ENCODE data around the gene SLC30A10.
"Not testable (repeated sequence)": the region's sequence is repeated elsewhere in the genome, so short reads cannot be mapped to it uniquely, and the experiment has no call there.

Gene SLC30A10

DNA sequence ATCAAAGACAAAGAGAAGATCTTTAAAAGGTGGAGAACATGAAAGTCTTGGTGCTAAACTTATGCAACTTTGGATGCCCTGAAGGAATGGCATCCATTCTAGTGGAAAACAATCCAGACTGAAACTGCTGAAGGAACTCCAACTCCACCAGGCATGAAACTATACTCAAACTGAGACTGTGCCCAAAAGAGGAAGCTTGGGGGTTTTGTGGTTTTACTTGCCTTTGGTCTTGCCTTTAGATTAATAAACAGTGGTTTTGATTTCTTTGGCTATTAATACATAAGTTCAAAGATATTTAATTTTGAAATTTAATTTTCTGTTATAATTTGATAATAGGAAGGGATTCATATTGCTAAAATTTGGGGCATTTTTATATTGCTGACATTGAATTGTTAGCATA lies 17.4 kb upstream of the SLC30A10 start:
- Mint-ChIP-seq H3K36me3 (ENCODE audit: low read depth) (no peaks in the 10 kb centered on the region), H3K4me1 (ENCODE audit: low read depth) (no peaks in the 10 kb centered on the region), H3K27ac (no peak overlapping the region), H3K9me3 (no peaks in the 10 kb centered on the region), H3K4me3 (no peak overlapping the region), H3K27me3 (peaks cover 32% of the 10 kb centered on the region)
- DNase-seq: no peak

DNA sequence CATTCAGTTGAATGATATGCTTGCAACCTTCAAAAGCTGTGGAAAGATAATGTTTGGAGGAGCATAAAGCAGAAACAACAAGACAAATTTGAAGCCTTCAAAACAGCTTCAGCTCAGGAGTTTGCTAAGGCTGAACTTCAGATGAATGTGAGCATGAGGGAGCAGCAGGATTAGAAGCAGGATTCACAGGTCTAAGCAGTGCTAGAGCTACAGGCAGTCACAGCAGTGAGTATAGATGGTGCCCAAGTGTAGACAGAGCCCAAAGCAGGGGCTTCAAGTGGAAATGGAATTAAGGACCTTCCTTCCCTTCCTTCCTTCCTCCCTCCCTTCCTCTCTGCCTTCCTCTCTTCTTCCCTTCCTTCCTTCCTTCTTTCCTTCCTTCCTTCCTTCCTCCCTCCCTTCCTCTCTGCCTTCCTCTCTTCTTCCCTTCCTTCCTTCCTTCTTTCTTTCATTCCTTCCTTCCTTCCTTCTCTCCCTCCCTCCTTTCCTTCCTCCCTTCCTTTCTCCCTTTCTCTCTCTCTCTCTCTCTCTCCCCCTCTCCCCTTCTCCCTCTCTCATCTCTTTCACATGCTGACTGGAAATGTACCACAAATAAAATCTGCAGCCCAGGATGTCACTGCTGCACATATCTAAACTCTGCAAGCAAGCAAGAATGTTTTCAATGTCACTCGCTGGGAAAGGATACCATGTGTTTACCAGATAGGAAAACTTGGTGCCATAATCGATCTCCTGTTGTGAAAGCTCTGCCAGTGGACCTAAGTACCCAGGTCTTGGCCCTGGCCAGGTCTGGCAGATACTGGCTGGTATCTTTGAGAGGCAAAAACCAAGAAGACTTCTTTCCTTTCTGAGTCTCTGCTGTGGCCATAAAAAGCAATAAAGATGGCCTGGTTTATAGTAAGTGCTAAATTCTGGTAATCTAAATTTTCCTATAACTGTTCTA lies 13.1 kb upstream of the SLC30A10 start:
- no peaks in the 10 kb centered on the region for H3K36me3 Mint-ChIP-seq (ENCODE audit: low read depth)
- peaks cover 53% of the 10 kb centered on the region for H3K27me3 Mint-ChIP-seq
- H3K4me3 Mint-ChIP-seq: no peak overlapping the region
- H3K9me3 Mint-ChIP-seq: no peaks in the 10 kb centered on the region
- DNase-seq: no peak
- no peaks in the 10 kb centered on the region for H3K4me1 Mint-ChIP-seq (ENCODE audit: low read depth)
- H3K27ac Mint-ChIP-seq: no peak overlapping the region

DNA sequence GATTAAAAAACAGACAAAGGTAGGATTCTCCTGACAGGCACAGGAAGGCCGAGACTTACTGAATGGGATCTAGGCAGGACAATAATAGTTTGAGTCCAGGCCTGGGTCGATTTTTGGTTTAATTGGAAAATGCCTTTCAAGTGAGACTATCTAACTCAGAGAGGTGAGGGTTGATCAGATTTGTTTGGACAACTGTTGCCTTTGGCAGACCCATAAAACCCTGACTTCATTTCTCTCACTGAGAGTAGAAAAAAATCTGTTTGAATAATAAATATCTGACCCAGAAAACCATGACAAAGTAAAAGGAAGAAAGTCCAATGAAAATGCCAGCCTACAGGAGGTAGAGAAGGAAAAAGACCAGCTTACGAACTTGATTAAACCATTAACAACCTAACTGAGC lies 12.3 kb upstream of the SLC30A10 start:
- H3K4me1 Mint-ChIP-seq (ENCODE audit: low read depth): no peaks in the 10 kb centered on the region
- DNase-seq: no peak
- no peak overlapping the region for H3K27ac Mint-ChIP-seq
- no peaks in the 10 kb centered on the region for H3K36me3 Mint-ChIP-seq (ENCODE audit: low read depth)
- no peaks in the 10 kb centered on the region for H3K9me3 Mint-ChIP-seq
- peaks cover 52% of the 10 kb centered on the region for H3K27me3 Mint-ChIP-seq
- no peak overlapping the region for H3K4me3 Mint-ChIP-seq

DNA sequence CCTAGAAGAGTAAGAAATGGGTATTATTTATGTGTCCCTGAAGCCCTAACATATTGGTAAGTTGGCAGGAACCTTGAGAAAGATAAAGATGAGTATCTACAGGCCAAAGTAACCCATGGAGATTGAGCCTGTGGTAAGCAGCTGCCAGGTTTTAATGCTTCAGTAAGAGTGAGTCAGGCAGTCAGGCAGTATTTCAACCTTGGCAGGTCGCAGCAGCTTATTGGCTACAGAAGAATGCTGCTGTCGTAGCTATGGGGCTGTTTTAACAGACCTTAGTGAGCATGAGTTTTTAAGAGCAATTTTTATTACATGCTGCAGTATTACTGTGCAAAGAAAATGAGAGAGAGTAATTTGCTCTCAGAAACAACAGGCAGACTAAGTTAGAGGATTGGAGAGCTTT lies 10.3 kb upstream of the SLC30A10 start:
- no peaks in the 10 kb centered on the region for H3K9me3 Mint-ChIP-seq
- no peaks in the 10 kb centered on the region for H3K36me3 Mint-ChIP-seq (ENCODE audit: low read depth)
- H3K27me3 Mint-ChIP-seq: peaks cover 40% of the 10 kb centered on the region
- H3K4me3 Mint-ChIP-seq: no peak overlapping the region
- H3K4me1 Mint-ChIP-seq (ENCODE audit: low read depth): no peaks in the 10 kb centered on the region
- no peak overlapping the region for H3K27ac Mint-ChIP-seq
- no peak for DNase-seq

DNA sequence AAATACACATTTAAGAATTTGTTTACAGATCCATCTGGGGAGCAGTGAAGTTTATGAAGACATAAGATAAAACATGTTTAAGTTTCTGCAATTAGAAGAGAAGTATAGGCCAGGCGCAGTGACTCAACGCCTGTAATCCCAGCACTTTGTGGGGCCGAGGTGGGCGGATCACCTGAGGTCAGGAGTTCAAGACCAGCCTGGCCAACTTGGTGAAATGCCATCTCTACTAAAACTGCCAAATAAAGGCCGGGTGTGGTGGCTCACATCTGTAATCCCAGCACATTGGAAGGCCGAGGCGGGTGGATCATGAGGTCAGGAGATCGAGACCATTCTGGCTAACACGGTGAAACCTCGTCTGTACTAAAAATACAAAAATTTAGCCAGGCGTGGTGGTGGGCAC lies 5.4 kb upstream of the SLC30A10 start:
- DNase-seq; H3K4me3 Mint-ChIP-seq; H3K9me3 Mint-ChIP-seq; H3K36me3 Mint-ChIP-seq (ENCODE audit: low read depth); H3K27ac Mint-ChIP-seq; H3K4me1 Mint-ChIP-seq (ENCODE audit: low read depth): not testable (repeated sequence)
- peaks cover 36% of the 10 kb centered on the region for H3K27me3 Mint-ChIP-seq

DNA sequence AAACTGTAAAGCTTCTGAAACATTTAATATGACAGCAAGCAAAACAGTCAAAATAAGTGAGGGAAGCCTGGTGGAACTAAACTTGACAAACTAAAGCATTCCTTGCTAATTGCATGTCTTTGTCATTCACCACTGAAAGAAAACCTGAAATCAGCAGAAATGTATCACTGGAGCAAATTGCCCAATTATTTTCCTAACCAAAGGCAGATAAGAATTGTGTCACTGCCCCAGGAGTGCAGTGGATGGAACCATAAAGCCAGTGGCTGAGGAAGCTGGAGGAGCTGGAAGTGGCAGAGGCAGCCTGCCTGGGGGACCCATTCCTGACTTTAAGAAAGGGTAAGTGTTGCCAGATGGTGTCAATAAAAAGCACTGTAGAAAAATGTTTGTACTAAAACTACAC lies 2.7 kb upstream of the SLC30A10 start:
- Mint-ChIP-seq H3K27ac (no peak overlapping the region), H3K36me3 (ENCODE audit: low read depth) (no peaks in the 10 kb centered on the region), H3K9me3 (no peaks in the 10 kb centered on the region), H3K27me3 (peaks cover 48% of the 10 kb centered on the region), H3K4me3 (no peak overlapping the region), H3K4me1 (ENCODE audit: low read depth) (peaks cover 7% of the 10 kb centered on the region)
- no peak for DNase-seq

DNA sequence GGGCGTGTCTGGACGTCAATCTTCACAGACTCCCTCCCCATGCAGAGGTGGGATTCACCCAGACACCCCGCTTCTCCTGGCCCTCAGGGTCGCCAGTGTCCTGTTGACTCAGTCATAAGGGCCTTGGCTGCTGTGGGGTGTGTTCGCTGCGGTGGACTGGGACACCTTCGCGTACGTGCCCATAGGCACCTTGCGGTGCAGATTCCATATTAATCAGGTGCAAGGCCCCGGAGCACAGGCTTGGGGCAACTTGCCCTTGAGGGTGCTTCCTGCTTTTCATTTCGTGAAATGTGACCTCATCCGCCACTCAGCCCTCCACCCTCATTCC lies 398 bp upstream of the SLC30A10 start:
- no peak for DNase-seq

DNA sequence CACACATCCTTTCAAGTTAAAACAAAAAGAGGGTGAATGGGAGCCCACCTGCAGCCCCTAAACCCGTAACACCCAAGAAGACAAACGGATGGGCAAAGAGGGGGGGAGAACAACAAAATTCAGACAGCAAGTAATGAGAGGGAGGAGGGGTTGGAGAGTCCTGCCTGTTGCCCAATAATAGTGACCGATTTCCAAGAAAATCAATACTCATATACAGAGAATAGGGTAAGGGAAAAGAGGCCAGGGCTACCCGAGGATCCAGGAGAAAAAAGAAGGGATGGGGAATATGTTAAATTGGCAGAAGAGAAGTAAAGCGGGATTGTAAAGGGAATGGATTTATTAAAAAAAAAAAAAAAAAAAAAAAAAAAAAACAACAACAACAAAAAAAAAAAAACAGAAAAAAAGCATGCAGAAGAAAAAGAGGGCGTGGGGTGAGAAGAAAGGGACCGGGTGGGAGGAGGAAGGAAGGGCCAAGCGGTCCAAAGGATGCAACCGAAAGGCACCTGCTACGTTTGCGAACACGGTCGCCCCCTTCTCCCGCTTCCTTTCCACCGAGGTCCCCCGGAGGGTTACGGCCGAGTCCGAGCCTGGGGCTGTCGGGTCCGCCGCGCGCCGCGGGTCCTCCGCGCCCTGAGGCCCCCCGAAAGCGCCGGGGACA lies 930 bp downstream of the SLC30A10 start:
- H3K36me3 Mint-ChIP-seq (ENCODE audit: low read depth): no peaks in the 10 kb centered on the region
- H3K4me1 Mint-ChIP-seq (ENCODE audit: low read depth): peaks cover 7% of the 10 kb centered on the region
- no peaks in the 10 kb centered on the region for H3K9me3 Mint-ChIP-seq
- H3K27ac Mint-ChIP-seq: no peak overlapping the region
- peaks cover 62% of the 10 kb centered on the region for H3K27me3 Mint-ChIP-seq
- DNase-seq: no peak
- peak overlapping the region; percentile 35 for H3K4me3 Mint-ChIP-seq

More for the DNA sequence above, 398 bp upstream of the SLC30A10 start:
- H3K27me3 Mint-ChIP-seq: peaks cover 58% of the 10 kb centered on the region
- H3K9me3 Mint-ChIP-seq: no peaks in the 10 kb centered on the region
- H3K4me3 Mint-ChIP-seq: peak overlapping the region; percentile 31
- H3K36me3 Mint-ChIP-seq (ENCODE audit: low read depth): no peaks in the 10 kb centered on the region
- no peak overlapping the region for H3K27ac Mint-ChIP-seq
- H3K4me1 Mint-ChIP-seq (ENCODE audit: low read depth): peaks cover 7% of the 10 kb centered on the region

DNA sequence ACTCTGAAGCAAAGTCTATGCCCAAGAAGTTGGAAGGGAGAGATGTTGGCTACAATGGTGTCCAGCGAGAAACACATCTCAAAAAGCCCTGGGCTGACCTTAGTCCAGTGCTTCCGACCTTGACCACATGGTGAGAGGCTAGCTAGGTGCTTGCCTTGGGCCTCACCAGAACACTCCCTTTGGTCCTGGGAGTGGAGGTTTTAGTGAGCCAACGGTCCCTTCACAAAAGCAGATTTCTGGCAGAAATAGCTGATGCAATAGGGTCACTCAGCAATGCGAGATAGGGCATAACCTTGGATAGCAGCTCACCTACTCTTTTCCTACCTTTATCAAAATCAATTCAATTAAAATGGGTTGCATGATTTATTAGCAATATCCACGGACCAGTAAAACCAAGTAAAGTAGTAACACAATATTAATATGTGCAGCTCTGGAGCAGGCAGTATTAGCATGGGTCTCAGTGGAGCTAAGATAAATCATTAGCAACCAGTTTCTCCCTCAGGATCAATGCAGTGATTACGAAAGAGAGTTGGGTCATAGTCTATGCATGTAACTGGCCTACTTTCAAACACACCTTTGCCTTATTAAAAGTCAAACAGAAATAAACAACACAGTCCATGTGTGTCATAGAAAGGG lies 1.9 kb downstream of the SLC30A10 start:
- H3K27ac Mint-ChIP-seq: no peak overlapping the region
- no peaks in the 10 kb centered on the region for H3K36me3 Mint-ChIP-seq (ENCODE audit: low read depth)
- no peak overlapping the region for H3K4me3 Mint-ChIP-seq
- H3K4me1 Mint-ChIP-seq (ENCODE audit: low read depth): peaks cover 7% of the 10 kb centered on the region
- H3K9me3 Mint-ChIP-seq: no peaks in the 10 kb centered on the region
- H3K27me3 Mint-ChIP-seq: peaks cover 59% of the 10 kb centered on the region
- no peak for DNase-seq

DNA sequence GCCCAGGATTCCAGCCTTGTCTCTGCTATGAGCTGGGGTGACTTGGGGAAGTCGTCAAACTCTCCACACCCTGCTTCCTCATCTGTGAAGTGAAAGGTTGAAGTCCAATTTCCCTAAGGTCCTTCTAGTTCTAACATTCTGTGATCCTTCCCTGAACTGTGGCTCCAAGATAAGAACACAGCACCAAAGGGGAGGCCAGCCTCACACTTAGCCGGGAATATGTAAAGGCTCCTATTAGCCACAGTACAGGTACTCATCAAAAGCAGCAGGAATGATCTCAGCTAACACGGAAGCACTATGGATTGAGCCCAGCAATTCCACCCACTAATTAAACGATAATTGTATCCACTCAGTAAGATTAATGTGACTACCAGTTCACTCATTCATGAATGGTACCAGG lies 4.0 kb downstream of the SLC30A10 start:
- Mint-ChIP-seq H3K36me3 (ENCODE audit: low read depth) (no peaks in the 10 kb centered on the region), H3K9me3 (no peaks in the 10 kb centered on the region), H3K27ac (no peak overlapping the region), H3K27me3 (peaks cover 45% of the 10 kb centered on the region), H3K4me1 (ENCODE audit: low read depth) (peaks cover 7% of the 10 kb centered on the region), H3K4me3 (no peak overlapping the region)
- no peak for DNase-seq

DNA sequence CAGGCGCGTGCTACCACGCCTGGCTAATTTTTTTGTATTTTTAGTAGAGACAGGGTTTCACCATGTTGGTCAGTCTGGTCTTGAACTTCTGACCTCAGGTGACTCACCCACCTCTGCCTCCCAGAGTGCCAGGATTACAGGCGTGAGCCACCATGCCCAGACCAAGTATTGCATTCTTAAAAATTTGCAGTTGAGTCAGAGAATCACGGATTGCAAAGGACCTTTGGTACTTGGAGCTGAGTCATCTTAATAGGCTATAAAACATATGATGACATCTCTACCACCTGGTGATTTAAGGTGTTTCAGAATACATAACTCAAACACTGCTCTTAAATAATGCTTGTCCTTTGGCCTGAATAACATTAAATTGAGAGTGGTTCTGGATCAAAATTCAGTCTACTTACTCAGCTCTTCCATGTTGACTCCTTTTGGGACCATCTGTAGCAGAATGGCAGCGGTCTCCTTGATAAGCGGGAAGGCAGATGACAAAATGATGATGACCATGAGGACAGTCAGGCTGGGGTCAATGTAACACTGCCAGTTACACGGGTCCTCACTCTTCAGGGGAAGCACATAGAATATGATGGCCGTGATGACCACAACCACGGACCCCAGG lies 10.4 kb downstream of the SLC30A10 start:
- no peaks in the 10 kb centered on the region for H3K36me3 Mint-ChIP-seq (ENCODE audit: low read depth)
- H3K9me3 Mint-ChIP-seq: no peaks in the 10 kb centered on the region
- H3K4me1 Mint-ChIP-seq (ENCODE audit: low read depth): no peaks in the 10 kb centered on the region

DNA sequence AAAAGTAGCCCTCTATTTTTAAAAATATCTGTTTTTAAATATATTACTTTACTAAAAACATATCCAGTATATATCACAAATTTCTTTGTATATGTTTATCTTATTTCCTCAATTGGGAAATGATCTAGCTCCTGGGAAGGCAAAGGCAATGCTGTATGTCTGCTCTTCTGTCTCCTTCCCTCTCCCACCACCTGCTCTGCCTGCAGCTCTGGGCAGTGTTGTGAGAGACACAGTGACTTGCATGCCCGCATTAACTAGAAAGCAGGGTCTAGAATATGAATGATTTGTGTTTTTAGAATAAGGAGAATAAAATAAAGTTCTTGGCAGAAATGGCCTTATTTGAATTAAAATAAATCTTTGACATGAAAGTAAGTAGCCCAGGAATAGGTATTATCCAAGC lies 11.1 kb downstream of the SLC30A10 start:
- Mint-ChIP-seq H3K4me3 (no peak overlapping the region), H3K27ac (no peak overlapping the region), H3K4me1 (ENCODE audit: low read depth) (no peaks in the 10 kb centered on the region), H3K27me3 (peaks cover 4% of the 10 kb centered on the region), H3K36me3 (ENCODE audit: low read depth) (no peaks in the 10 kb centered on the region), H3K9me3 (no peaks in the 10 kb centered on the region)
- no peak for DNase-seq

More for the DNA sequence above, 10.4 kb downstream of the SLC30A10 start:
- Mint-ChIP-seq H3K27ac (no peak overlapping the region), H3K4me3 (no peak overlapping the region), H3K27me3 (peaks cover 9% of the 10 kb centered on the region)
- DNase-seq: no peak

DNA sequence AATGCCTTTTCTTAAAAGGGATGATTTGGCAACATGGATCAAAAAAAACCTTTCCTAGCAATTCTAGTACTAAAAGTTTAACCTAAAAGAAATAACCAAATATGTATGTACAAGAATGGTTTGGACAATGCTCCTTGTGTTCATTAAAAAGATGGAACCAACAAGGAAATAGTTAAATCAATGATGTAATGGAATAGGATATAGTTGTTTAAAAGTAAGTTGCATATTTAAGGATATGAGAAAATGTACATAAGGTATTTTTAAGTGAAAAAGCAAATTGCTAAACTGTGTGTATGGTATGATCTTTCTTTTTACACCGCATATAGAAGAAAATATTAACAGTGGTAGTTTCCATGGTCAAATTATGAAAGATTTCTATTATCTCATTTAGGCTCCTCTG lies 12.1 kb downstream of the SLC30A10 start:
- Mint-ChIP-seq H3K27me3 (peaks cover 3% of the 10 kb centered on the region), H3K9me3 (no peaks in the 10 kb centered on the region), H3K27ac (no peak overlapping the region), H3K4me1 (ENCODE audit: low read depth) (no peaks in the 10 kb centered on the region), H3K4me3 (no peak overlapping the region), H3K36me3 (ENCODE audit: low read depth) (no peaks in the 10 kb centered on the region)
- DNase-seq: no peak

DNA sequence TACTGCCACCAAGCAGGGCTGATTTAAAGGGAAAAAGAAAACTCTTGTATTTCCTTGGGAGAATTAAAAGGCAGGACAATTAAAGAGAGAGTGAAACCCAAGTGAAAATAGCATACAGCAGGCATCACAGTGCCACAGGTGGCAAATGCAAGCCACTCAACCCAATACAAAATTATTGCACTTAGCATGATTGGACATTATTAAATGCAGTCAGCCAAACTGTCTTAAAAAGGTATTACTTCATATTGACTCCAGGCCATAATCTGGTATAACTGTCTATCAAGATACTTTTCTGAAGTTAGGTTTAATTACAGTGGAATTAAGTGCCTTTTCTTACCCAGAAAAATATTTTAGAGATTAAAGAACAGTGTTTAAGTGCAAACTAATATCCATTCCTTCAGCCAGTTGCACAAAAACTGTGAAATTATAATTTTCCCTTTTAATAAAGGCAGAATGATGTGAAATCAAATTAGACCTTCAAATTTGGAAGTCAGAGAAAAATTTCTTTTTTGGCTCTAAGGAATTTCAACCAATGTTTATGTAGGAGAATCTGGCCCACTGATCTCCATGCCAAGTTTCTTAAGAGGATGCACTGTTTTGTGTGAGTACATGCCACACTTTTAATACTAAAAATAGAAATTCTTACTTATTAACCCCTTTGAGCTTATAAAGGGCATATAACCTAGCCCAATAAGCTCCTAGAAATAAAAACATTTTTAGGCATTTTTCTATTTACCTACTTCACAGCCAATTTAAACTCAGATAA lies 15.2 kb downstream of the SLC30A10 start:
- no peaks in the 10 kb centered on the region for H3K4me1 Mint-ChIP-seq (ENCODE audit: low read depth)
- no peaks in the 10 kb centered on the region for H3K36me3 Mint-ChIP-seq (ENCODE audit: low read depth)
- no peak overlapping the region for H3K4me3 Mint-ChIP-seq
- peaks cover 2% of the 10 kb centered on the region for H3K27me3 Mint-ChIP-seq
- no peak overlapping the region for H3K27ac Mint-ChIP-seq
- no peaks in the 10 kb centered on the region for H3K9me3 Mint-ChIP-seq
- no peak for DNase-seq
